ENCODE data around the gene GPATCH8.

GPATCH8 gene

DNA sequence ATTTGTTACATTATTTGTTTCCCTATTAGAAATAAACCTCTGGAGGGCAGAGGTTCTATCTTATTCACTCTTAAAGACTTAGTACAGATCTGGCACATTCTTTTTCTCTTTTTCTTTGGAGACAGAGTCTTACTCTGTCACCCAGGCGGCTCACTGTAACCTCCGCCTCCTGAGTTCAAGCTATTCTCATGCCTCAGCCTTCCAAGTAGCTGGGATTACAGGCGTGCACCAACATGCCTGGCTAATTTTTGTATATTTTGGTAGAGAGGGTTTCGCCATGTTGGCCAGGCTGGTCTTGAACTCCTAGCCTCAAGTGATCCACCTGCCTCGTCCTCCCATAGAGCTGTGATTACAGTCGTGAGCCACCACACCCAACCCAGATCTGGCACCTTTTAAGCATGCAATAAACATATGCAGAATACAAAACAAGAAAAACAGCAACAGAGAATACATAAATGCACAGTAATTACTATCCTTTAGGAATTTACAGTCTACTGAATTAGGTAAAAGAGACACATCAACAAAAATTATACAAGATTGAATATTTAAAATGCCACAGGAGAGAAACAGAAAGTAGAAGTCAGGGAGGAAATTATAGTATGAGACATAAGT is 52.1 kb downstream of the GPATCH8 start:
- DNase-seq (ENCODE audit: low spot score): no peak

DNA sequence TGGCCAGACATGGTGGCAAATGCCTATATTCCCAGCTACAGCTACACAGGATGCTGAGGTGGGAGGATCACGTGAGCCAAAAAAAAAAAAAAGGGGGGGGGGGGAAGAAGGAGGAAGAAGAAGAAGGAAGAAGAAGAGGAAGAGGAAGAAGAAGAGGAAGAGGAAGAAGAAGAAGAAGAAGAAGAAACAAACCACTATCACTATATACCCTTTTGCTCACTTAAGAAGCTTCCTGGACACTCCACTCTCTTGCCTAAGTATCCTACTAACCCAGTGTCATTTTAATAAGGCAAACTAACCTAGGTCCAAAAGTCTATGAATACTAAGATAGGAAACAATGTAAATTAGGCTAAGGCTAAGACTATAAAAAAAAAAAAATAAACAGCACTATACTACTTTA is 54.8 kb downstream of the GPATCH8 start:
- DNase-seq (ENCODE audit: low spot score): no peak

DNA sequence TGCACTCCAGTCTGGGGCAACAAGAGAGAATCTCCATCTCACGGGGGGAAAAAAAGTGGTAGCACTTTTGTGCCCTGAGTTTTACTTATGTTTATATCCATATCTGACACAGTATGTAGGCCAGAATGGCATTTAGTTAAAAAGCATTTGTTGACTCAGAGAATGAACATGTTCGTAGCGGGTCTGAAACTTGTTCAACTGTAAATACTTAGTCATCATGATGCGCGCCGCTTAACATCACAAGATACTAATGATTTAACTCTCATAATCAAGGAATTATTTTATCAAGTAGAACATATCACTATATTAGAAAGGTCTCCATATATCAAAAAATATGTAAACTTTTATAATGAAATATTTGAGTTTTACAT is 58.5 kb downstream of the GPATCH8 start:
- DNase-seq (ENCODE audit: low spot score): no peak

DNA sequence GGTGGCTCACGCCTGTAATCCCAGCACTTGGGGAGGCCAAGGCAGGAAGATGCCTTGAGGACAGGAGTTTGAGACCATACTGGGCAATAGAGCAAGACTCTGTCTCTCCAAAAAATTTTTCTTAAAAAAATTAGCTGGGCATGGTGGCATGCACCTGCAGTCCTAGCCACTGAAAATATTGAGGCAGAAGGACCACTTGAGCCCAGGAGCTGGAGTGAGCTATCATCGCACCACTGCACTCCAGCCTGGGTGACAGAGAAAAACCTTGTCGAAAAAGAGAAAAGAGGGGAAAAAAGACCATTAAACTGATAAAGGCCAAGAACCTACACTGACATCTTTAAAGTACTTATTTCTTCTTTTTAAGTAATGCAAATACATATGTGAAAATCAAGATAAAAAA is 60.4 kb downstream of the GPATCH8 start:
- no peak for DNase-seq (ENCODE audit: low spot score)

DNA sequence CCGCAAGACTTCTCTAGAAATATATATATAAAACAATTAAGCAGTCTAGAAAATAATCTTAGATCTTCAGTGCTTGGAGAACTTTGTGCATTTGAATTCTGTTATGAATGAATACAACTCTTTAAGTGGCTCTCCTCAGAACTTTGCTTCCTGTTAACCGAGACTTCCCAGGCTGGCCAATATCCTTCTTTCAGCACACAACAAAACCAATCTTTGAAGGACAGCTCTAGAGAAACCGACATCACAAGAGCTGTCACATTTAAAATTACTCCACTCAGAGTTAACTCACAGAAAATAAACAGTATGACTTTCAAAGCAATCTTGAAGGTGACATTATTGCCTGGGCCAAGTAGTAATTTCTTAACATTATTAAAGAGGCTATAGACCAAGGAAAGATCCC is 64.0 kb downstream of the GPATCH8 start:
- no peak for DNase-seq (ENCODE audit: low spot score)

DNA sequence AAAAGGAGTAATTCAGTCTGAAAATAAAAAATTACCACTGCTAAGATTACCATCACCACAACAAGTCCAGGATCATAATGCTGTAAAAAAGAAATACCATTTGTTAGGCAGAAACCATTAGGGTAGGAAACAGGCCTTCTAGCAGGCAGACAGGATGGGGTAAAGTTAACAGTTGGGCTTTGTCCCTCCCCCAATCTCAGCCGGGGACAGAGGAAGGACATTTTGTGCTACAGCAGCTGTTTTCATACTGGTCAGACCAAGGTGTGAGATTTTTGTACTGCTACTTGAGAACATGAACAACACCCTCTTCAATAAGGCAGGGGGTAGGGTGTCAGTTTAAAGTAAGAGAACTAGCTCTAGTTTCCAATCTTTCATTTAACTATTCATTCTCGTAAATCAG is 64.6 kb downstream of the GPATCH8 start:
- DNase-seq (ENCODE audit: low spot score): no peak

DNA sequence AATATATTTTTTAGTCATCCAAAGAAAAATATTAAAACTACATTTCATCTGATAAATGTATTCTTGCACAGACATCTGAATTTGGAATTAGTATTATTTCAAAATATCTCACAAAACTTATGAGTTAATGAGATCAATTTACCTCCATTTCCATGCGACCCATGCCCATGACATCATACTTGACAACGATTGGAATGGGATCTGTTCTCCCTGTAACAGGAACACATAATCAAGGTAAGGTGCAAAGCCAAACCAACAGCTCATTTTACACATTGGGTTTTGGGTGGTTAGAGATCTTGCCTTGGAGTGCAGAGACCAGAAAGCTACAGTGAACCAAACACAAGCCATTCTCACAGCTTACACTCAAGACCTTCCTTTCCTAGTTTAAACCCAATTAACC is 66.9 kb downstream of the GPATCH8 start:
- DNase-seq (ENCODE audit: low spot score): no peak

DNA sequence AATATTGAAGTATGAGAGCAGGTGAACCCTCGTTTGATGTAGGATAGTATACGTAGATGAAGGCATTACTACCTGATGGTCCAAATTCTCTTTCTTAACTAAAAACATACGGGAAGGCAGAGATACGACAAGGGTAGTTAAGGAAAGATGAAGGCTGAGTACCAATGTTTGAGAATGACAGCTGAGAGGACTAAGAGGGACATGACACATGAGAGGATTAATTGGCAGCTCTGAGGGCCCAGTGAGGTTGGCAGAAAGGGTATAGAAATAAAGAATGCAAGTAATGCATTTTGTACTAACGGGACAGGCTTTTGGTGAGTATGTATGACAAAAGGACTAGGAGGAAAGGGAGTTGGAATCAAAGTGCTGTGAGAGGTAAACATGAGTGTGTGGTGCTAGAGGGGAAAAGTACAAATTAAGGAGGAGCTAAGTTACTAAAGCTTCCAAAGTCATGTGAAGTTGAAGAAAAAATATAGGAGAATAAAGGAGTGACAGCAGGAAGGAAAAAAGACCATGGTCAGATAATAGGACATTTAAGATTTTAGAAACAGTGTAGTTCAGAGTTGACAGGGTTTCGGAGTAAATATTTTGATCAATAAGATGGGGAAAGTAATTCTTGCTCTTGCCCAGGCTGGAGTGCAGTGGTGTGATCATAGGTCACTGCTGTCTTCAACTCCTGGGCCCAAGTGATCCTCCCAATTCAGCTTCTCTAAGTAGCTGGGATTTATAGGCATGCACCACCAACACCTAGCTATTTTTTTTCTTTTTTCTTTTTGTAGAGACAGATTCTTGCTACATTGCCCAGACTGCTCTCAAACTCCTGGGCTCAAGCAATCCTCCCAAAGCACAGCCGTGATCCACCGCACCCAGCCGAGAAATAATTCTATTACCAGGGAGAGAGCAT is 70.7 kb downstream of the GPATCH8 start:
- no peak for DNase-seq (ENCODE audit: low spot score)

DNA sequence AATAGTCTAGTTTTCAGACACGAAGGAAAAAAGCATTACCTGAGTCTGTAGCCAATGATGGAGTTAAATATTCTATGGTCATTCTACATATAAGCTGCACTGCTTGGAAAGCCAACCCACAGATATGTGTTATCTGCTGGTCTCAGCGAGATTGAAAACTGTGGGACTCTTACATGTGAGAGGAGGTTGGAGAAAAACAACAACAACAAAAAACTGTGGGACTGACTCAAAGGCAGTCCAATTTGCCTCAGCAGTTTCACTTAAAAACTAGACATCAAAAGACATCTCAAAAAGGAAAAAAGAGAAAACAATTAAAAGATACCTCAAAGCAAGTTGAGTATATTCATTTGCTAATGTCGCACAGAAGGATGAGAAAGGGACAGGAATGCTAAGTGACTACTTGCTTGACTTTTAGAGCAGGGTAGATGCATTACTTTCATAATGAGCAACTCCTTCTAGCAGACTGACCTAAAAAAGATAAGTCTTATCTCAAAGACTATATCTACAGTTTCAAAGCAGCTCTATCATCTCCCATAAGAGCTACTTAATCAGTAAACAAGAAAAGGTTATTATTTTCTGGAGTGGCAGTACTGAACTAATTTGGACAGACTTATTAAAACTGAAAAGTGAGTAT is 78.3 kb downstream of the GPATCH8 start:
- no peak for DNase-seq (ENCODE audit: low spot score)

DNA sequence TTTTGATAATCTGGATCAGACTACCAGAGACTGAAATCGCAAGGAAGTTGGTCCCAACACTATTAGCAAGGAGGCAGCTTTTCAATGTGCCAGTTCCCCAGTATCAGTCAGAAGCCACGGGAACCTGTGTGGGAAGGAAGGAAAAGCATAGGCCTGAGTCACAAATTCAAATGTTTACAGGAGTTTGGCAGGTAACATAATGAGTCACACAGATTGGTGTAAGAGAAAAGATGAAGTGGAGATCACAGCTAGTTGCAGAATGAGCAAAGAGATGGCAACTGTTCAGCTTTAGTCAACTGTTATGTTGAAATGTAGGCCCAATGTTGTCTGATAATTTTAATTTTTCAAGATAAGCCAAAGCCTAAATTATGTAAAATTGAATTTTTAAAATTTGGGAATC is 85.7 kb downstream of the GPATCH8 start:
- DNase-seq (ENCODE audit: low spot score): peak; percentile 59

DNA sequence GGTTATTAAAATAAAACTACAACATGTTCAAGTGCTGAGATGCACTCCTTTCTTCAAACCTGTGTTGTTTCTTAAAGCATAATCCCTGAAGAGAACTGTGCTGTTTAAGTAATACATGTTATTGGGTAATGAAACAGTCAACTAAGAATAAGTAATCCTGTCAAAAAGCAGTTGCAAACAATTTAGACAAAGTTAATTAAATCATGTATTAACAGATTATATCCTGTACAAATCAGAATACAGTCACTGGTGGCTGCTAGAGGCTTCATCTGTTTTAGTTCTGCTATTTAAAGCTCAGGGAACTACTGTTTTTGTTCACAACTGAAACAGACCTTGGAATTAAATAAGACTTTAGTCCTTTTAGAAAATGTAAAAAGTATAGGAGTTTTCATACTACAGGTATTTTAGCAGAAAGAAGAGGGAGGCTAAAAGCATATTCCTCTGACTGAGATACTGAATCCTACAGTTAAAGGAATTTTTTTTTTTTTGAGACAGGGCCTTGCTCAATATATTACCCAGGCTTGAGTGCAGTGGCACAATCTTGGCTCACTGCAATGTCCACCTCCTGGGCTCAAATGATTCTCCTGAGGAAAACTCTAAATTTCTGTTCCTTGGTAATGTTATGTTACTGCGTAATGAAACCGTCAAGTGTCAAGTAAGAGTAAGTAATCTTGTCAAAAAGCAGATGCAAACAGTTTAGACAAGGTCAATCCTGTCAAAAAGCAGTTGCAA is 86.5 kb downstream of the GPATCH8 start:
- no peak for DNase-seq (ENCODE audit: low spot score)

DNA sequence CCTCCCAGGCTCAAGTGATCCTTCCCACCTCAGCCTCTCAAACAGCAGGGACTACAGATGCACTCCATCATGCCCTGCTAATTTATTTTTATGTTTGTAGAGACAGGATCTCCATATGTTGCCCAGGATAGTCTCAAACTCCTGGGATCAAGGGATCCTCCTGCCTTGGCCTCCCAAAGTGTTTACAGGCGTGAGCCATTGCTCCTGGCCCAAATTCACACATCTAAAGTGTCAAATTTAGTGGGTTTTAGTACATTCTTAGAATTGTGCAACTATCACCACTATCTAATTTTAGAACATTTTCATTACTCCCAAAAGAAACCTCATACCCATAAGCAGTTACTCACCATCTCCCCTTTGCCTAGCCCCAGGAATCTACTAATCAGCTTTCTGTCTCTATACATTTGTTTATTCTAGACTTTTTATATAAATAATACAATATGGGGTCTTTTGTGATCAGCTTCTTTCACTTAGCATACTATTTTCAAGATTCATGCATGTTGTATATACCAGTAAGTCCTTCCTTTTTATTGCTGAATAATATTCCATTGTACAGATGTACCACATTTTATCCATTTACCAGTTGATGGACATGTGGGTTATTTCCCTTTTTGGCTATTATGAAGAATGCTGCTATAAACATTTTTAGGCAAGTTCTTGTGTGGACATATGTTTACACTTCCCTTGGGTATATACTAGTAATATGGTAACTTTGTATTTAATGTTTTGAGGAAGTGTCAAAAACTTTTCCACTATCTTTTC is 88.6 kb downstream of the GPATCH8 start:
- DNase-seq (ENCODE audit: low spot score): no peak

DNA sequence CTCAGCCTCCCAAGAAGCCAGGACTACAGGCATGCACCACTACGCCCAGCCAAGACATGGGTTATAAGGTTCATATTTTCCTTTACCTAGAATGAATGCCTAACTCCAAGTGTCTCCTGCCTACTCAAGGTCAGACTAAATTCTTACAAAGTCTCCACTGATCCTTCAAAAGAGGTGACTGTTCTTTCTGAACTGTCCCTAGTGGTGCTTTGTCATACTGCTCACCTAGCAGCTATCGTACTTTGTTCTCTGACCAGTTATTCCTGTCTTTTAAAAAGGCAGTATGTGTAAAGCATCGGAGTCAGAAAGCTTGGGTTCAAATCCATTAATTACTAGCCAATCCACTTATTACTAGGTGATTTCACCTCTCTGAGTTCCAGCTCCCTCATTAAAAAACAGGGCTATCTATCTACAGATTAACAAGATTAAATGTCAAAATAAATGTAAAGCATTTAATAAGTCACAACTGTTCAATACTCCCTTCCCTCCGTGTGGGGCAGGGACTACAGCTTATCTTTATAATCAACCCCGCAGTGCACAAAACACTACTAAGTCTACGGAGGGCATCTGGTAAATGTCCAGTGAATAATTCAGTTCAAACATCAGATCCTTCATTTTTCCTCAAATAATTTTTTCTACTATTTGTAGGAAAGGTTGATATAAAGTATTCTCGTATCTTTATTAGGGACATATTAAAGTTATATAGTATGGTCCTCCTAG is 93.7 kb downstream of the GPATCH8 start:
- DNase-seq (ENCODE audit: low spot score): no peak

DNA sequence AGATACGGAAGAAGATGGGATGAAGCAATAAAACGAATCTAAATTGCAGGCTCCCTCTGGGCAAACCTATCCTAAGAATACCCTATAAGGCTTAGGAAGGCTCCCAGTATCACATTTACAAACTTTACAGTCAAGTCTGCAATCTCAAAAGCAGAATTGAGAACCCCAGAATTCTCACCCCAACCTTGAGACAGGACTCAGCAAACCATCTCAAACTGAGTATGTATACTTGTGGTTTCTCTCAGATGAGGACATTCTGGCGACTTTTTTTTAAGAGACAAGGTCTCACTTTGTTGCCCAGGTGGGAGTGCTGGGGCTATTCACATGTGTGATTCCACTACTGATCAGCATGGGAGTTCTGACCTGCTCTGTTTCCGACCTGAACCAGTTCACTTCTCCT is 94.4 kb downstream of the GPATCH8 start:
- no peak for DNase-seq (ENCODE audit: low spot score)

DNA sequence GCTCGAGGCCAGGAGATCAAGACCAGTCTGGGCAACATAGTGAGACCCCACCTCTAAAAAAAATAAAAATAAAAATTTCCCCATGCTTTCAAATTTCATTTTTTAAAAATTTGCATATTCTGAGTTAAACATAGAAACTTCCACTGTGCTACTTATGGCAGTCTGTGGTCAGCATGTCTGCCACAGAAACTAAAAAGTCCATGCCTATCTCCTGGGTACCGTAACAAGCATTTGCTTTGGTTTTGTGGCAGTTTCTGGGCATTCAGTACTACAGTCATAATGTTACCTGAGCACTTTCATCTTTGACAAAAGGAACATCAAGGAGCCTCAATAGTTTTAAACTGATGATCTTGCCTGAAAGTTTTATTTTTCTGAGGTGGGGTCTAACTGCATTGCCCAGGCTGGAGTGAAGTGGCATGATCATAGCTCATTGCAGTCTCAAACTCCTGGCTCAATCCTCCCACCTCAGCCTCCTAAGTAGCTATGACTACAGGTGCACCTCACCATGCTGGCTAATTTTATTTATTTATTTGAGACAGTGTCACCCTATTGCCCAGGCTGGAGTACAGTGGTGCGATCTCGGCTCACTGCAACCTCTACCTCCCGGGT is 100.5 kb downstream of the GPATCH8 start:
- no peak for DNase-seq (ENCODE audit: low spot score)

DNA sequence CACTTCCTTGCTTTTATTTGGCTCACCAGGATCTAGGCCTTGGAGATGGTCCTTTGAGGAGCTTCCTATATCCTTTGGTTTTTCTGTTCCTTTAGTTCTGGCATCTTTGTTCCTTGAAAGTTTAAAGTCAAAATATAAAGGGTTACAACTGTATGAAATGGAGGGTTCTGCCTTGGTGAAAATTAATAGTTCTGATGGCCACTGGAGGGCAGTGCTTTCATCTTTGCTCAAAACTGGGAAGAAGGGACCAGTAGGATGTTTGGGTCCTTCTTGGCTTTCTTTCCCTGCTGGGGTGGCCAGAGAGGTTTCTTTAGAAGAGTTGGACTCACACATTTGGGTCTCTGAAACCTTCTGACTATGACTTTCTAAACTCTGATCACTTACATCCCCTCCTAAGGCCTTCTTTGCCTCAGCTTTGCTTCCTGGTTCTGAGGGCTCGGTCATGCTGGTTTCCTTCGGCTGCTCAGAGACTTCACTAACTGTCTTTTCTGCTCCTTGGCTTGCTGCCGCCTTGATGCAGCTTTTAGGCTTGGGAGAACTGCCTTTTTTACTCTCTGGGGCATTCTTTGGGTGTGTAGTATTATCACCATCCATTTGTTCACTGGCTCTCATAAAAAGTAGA is 102.9 kb downstream of the GPATCH8 start:
- peak; percentile 29 for DNase-seq (ENCODE audit: low spot score)

DNA sequence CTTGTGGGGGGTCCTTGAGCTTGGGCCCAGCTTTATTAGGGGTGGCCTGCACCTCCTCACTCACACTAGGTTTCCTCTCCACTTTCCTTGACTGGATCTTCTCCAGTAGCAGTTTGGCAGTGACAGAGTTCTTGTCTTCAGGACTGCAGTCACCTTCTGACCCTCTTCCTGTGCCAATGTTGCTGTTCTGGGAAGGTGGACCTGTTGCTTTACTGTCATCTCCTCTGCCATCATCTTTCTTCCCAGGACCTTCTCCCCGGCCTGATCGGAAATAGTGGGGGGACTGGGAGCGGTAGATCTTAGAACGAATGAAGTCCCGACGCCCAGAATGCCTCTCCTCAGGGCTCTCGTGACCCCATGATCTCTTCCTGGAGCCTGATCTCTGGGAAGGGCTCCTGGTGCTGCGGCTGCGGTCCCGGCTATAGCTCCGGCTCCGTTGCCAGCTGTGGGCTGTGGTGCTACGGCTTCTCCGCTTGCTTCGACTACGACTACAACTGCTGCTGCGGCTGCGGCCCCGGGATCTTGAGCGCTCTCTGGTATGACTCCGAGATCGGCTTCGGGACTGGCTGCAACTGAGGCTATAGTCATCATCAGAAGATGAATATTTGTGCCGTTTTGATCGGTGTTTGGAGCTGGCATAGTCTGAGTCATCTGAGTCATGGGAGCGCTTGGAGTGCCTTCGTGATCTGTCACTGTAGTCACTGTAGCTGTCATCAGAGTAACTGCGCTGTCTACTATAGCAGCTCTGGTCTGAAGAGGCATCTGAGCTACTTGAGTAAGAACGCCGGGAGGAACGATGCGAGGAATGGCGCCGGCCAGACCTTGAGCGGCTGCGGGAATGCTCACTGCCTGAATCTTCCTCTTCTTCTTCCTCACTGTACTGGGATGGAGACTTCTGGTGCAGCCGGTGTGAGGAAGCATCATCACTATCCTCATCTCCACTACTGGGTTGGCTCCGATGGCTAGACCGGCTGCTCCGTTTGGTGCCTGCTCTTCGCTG is 104.2 kb downstream of the GPATCH8 start:
- DNase-seq (ENCODE audit: low spot score): peak; percentile 68

DNA sequence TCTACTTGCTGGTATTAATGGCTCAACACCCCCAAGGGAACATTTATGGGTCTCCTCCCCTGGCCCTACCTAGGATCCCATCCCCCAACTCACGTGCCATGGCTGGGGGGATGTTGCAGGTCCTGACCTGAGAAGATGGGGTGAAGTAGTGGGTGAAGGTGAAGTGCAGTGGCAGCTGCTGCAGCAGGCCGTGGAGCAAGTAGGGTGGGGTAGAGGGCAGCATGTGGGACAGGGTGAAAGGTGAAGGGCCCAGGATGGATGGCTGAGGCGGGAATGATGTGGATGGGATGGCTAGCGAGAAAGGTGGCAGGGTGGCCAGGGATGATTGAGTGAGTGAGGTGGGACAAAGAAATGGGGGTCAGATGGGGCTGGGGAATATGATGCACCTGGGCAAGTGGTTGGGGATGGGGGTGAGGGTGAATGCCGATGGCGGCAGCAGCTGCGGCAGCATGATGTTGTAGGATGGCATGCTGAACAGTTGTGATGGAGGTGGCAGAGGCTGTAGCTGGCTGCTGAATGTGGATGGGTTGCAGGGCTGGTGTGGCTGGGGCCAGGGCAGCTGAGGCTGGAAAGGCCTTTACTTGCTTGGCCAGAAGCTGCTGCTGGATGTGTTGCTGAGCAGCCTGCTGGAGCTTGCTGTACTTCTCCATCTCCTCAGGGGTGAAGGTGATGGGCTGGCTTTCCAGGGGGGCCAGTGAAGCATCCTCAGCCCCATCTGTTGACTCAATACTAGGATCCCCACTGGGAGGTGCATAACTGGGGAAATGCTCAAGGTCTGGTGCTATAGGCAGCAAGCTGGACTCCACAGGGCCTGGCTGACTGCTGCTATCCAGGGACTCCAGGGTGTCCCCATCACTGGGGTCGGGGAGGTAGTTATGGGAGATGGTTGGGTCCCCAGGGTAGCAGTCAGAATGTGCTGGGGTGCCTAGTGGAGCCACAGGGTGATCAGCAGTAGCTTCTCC is 105.4 kb downstream of the GPATCH8 start:
- DNase-seq (ENCODE audit: low spot score): no peak
